ENCODE data around the gene FBL.

Gene FBL

DNA sequence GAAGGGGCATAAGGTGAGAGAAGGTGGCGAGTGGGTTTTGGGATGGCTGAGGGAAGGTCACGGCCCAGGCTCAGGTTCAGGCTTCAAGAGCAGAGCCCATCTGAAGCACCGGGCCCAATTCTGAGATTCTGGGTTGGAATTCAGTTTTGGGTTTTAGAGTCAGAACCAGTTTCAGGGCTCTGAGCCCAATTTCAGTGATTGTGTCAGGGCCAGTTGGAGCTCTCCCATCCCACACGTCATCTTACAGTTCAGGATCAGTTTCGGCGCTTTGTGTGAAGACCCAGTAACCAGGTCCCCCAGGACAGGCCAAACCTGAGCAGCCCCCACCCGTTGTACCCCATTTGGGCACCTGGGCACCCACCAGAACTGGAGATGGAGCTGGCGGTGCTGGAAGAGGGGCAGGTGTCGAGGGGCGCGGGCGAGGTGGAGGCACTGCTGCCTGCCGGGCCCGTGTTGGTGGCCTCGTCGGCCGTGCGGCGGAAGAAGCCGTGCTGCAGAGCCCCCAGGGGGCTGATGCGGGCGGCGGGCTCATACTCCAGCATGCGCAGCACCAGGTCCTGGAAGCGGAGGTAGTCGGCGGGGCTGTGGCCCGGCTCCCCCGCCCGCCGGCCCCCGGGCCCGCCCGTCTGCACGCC is 19.8 kb downstream of the FBL start:
- Histone ChIP-seq H2AFZ (no peak overlapping the region), H3K27me3 (ENCODE audit: control insufficient read depth, insufficient read depth, low read length) (no peaks in the 10 kb centered on the region), H3K9me3 (ENCODE audit: control insufficient read depth, low read length) (no peaks in the 10 kb centered on the region), H3K4me2 (ENCODE audit: low read length) (no peak overlapping the region), H3K9ac (no peak overlapping the region), H3K79me2 (peaks cover 6% of the 10 kb centered on the region), H3K27ac (no peak overlapping the region), H3K4me3 (ENCODE audit: low read depth, low read length) (no peak overlapping the region), H3K4me1 (no peaks in the 10 kb centered on the region), H3K36me3 (ENCODE audit: control insufficient read depth, insufficient read depth, low read length) (no peaks in the 10 kb centered on the region)
- no peak for TF ChIP-seq CTCF (IDR thresholded peaks at IDR 0.05)

DNA sequence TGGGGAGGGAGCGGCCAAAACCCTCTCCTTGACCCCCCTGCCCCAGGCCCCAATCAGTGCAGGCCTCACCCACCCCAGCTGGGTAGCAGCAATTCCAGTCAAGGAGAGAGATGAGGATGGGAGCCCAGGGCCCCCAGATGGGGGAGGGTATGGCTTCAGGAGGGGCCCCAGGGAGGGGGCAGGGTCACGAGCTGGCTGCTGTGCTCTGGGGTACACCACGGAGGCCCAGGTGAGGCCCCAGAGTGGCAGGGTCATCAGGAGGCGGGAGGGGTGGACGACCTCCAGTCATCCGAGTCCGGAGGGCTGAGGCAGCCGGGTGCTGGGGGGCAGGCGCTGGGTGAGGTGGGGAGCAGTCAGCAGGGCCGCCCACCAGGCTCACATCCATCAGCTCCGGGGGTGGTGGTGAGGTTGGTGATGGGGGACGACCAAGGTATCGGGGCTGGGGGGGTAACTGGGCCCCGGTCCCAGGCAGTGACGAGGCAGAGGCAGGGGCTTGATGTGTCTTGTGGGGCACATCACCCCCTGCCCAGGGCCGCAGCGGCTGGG is 20.6 kb downstream of the FBL start:
- no peak overlapping the region for H2AFZ ChIP-seq
- no peak for TF ChIP-seq CTCF (IDR thresholded peaks at IDR 0.05)
- no peak overlapping the region for H3K4me3 ChIP-seq (ENCODE audit: low read depth, low read length)
- H3K9me3 ChIP-seq (ENCODE audit: control insufficient read depth, low read length) = no peaks in the 10 kb centered on the region
- H3K27me3 ChIP-seq (ENCODE audit: control insufficient read depth, insufficient read depth, low read length) = no peaks in the 10 kb centered on the region
- H3K79me2 ChIP-seq = peaks cover 7% of the 10 kb centered on the region
- no peak overlapping the region for H3K9ac ChIP-seq
- H3K4me2 ChIP-seq (ENCODE audit: low read length) = no peak overlapping the region
- no peaks in the 10 kb centered on the region for H3K4me1 ChIP-seq
- H3K36me3 ChIP-seq (ENCODE audit: control insufficient read depth, insufficient read depth, low read length) = no peaks in the 10 kb centered on the region
- H3K27ac ChIP-seq = no peak overlapping the region

DNA sequence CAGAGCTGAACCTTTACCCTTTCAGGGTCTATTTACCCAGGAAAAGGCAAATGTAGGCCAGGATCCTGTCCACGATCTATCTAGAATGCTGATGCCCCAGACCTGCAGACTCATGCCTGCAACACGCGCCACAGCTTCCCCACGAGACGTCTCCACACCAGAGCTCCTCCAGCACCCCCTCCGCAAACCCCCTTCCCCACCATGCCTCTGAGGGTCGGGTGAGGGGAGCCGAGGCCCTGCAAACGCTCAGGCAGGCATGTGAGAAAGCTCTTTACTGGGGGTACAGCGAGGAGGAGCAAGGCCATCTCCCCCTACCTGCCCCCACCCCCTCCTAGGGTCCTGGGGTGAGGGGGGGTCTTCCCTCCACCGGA is 21.1 kb downstream of the FBL start:
- Histone ChIP-seq H3K36me3 (ENCODE audit: control insufficient read depth, insufficient read depth, low read length) (no peaks in the 10 kb centered on the region), H3K4me3 (ENCODE audit: low read depth, low read length) (peak overlapping the region; percentile 59), H3K4me1 (no peaks in the 10 kb centered on the region), H3K9ac (no peak overlapping the region), H3K9me3 (ENCODE audit: control insufficient read depth, low read length) (no peaks in the 10 kb centered on the region), H3K27ac (peak overlapping the region; percentile 5), H3K27me3 (ENCODE audit: control insufficient read depth, insufficient read depth, low read length) (no peaks in the 10 kb centered on the region), H3K79me2 (peaks cover 8% of the 10 kb centered on the region), H2AFZ (peak overlapping the region; percentile 81), H3K4me2 (ENCODE audit: low read length) (no peak overlapping the region)
- no peak for TF ChIP-seq CTCF (IDR thresholded peaks at IDR 0.05)

- peaks cover 15% of the 10 kb centered on the region for H3K79me2 ChIP-seq
Observed at GRCh38 chr19:39824143-39825092, 21.8 kb downstream of the FBL start.

More at GRCh38 chr19:39824143-39825092, 21.8 kb downstream of the FBL start:
- Histone ChIP-seq H3K36me3 (ENCODE audit: control insufficient read depth, insufficient read depth, low read length) (no peaks in the 10 kb centered on the region), H3K4me1 (no peaks in the 10 kb centered on the region), H2AFZ (peak overlapping the region; percentile 81), H3K4me3 (ENCODE audit: low read depth, low read length) (peak overlapping the region; percentile 59), H3K27ac (peak overlapping the region; percentile 66), H3K9ac (peak overlapping the region; percentile 22), H3K9me3 (ENCODE audit: control insufficient read depth, low read length) (no peaks in the 10 kb centered on the region), H3K4me2 (ENCODE audit: low read length) (peak overlapping the region; percentile 77), H3K27me3 (ENCODE audit: control insufficient read depth, insufficient read depth, low read length) (no peaks in the 10 kb centered on the region)
- TF ChIP-seq CTCF (IDR thresholded peaks at IDR 0.05) = no peak
